CD4-positive, alpha-beta T cell treated with Interleukin-4 for 1 hour (primary cell): Measurements from ENCODE around the gene PLSCR3.

ENCODE experiments used
- DNase-seq, 2 donors: peaks; one replicate each; pipeline ENCODE4 v3.0.0-alpha.2; 2020 to 2022

The PLSCR3 gene

GRCh38 chr17:7394452-7395191 is at the start of gene PLSCR3:
Gene PLSCR3 (minus strand): TSS chr17:7394525. CDS start chr17:7394110, 415 bp downstream.
- DNase-seq, result peak; percentile 78 to 85

- DNase-seq, result no peak
Measured at GRCh38 chr17:7443499-7444485, 49.5 kb upstream of the PLSCR3 start.

- DNase-seq, result no peak
Measured at GRCh38 chr17:7442142-7442541, 47.8 kb upstream of the PLSCR3 start.

GRCh38 chr17:7441266-7441665 is 46.9 kb upstream of the PLSCR3 start:
- DNase-seq, result no peak

- no peak for DNase-seq
Measured at GRCh38 chr17:7440834-7441195, 46.5 kb upstream of the PLSCR3 start.

GRCh38 chr17:7440113-7440833 is 45.9 kb upstream of the PLSCR3 start:
- peak in 1 of 2 donors; percentile 27 for DNase-seq

- DNase-seq, result no peak
Measured at GRCh38 chr17:7439462-7440112, 45.3 kb upstream of the PLSCR3 start, which contains the start of gene FGF11. Gene FGF11 (plus strand): TSS chr17:7439512. CDS start chr17:7439621, 109 bp downstream.

GRCh38 chr17:7438656-7439460 is 44.5 kb upstream of the PLSCR3 start:
- DNase-seq, result no peak

- DNase-seq, result peak; percentile 53 to 64
Measured at GRCh38 chr17:7437950-7438614, 43.8 kb upstream of the PLSCR3 start.

GRCh38 chr17:7437369-7437863 is 43.1 kb upstream of the PLSCR3 start:
- DNase-seq, result no peak

GRCh38 chr17:7436556-7437368 is 42.4 kb upstream of the PLSCR3 start:
- DNase-seq, result peak; percentile 82 to 83

- DNase-seq, result peak; percentile 49 to 63
Measured at GRCh38 chr17:7435676-7436555, 41.6 kb upstream of the PLSCR3 start.

- no peak for DNase-seq
Measured at GRCh38 chr17:7432296-7432695, 38.0 kb upstream of the PLSCR3 start.

- no peak for DNase-seq
Measured at GRCh38 chr17:7431231-7431630, 36.9 kb upstream of the PLSCR3 start.

GRCh38 chr17:7429722-7430121 is 35.4 kb upstream of the PLSCR3 start:
- DNase-seq, result no peak

- no peak for DNase-seq
Measured at GRCh38 chr17:7428557-7428956, 34.2 kb upstream of the PLSCR3 start, which contains the start of gene SPEM3. Gene SPEM3 (plus strand): TSS chr17:7428857. CDS start chr17:7428903, 46 bp downstream.

GRCh38 chr17:7427549-7427948 is 33.2 kb upstream of the PLSCR3 start:
- no peak for DNase-seq

GRCh38 chr17:7426896-7427489 is 32.7 kb upstream of the PLSCR3 start:
- no peak for DNase-seq
